ENCODE data around the gene PARN.

DNA sequence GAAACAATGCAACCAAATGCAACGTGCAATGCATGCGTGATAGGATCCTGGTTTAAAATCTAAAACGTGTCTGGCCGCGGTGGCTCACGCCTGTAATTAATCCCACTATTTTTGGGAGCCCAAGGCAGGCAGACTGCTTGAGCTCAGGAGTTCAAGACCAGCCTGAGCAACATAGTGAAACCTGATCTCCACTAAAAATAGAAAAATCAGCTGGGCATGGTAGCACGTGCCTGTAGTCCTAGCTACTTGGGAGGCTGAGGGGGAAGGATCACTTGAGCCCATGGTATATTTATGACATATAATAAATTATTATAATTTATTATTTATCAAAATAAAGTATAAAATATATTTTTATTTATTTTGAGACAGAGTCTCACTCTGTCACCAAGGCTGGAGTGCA lies 241.8 kb downstream of the PARN start:
- TF ChIP-seq POLR2AphosphoS5 (IDR thresholded peaks at IDR 0.05; ENCODE audit: low read depth, low read length): no peak
- TF ChIP-seq POLR2A (IDR thresholded peaks at IDR 0.05; ENCODE audit: low read depth, low read length): no peak
- no peak for TF ChIP-seq TAF1 (IDR thresholded peaks at IDR 0.05; ENCODE audit: low read depth, low read length)
- TF ChIP-seq SPI1 (IDR thresholded peaks at IDR 0.05; ENCODE audit: low read depth, low read length): no peak
